ENCODE measurements around the gene SMPD3. TPM values are rescaled to one million over a fixed set of nuclear protein-coding genes. Genes with fewer than 3 reads are reported as not detected.

SMPD3 gene
- total and polyA plus RNA-seq, 2 experiments from 2014 or later, result 0.27 to 2.8 TPM

DNA sequence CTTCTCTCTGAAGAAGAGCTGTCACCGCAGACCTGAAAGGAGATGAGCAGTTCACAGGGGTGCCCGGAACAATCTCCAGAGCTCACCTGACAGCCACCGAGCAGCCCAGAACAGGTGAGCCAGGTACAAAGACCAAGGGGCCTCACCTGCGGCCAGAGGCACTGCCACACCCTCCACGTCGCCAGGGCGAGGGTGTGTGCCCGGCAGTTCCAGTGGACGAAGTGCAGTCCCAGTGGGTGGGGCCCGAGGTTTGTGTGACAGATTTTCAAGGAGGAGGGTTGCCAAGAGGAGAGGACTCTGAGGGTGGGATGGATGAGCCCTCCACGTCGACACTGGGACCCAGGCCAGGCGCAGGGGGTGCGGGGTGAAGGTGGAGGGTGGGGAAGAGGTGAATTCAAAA lies 61.7 kb downstream of the SMPD3 start:
- no peak overlapping the region for H3K4me3 ChIP-seq
- TF ChIP-seq, protein P1, sequence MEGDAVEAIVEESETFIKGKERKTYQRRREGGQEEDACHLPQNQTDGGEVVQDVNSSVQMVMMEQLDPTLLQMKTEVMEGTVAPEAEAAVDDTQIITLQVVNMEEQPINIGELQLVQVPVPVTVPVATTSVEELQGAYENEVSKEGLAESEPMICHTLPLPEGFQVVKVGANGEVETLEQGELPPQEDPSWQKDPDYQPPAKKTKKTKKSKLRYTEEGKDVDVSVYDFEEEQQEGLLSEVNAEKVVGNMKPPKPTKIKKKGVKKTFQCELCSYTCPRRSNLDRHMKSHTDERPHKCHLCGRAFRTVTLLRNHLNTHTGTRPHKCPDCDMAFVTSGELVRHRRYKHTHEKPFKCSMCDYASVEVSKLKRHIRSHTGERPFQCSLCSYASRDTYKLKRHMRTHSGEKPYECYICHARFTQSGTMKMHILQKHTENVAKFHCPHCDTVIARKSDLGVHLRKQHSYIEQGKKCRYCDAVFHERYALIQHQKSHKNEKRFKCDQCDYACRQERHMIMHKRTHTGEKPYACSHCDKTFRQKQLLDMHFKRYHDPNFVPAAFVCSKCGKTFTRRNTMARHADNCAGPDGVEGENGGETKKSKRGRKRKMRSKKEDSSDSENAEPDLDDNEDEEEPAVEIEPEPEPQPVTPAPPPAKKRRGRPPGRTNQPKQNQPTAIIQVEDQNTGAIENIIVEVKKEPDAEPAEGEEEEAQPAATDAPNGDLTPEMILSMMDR (IDR thresholded peaks at IDR 0.05; ENCODE audit: low read depth, low read length), result no peak
- peaks cover 12% of the 10 kb centered on the region for H3K4me1 ChIP-seq (ENCODE audit: low read depth)
- DNase-seq (ENCODE audit: low read depth in 1 of 2, low spot score in 1 of 2), result no peak
- no peaks in the 10 kb centered on the region for H3K27me3 ChIP-seq
- no peaks in the 10 kb centered on the region for H3K36me3 ChIP-seq
- no peak overlapping the region for H3K27ac ChIP-seq
- no peaks in the 10 kb centered on the region for H3K9me3 ChIP-seq (ENCODE audit: low read depth)

DNA sequence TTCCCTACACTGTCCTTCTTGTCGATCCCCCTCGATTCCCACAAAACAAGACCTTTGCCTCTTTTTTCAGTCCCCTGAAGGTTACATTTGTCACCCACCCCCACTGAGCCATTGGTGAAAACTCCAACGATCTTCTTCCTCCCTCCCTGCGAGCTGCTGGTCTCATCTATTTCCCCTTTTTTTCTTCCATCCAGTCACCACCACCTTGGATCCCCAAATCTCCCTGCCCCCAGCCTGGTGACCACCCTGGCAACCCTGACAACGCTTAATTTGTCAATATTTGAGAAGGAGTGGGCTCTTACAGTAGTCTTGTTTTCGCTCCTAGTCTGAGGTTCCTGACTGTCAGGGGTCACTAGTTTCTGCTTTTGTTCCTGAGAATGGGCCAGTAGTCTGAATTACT lies 62.9 kb downstream of the SMPD3 start:
- TF ChIP-seq, protein P1 (IDR thresholded peaks at IDR 0.05; ENCODE audit: low read depth, low read length), result no peak

DNA sequence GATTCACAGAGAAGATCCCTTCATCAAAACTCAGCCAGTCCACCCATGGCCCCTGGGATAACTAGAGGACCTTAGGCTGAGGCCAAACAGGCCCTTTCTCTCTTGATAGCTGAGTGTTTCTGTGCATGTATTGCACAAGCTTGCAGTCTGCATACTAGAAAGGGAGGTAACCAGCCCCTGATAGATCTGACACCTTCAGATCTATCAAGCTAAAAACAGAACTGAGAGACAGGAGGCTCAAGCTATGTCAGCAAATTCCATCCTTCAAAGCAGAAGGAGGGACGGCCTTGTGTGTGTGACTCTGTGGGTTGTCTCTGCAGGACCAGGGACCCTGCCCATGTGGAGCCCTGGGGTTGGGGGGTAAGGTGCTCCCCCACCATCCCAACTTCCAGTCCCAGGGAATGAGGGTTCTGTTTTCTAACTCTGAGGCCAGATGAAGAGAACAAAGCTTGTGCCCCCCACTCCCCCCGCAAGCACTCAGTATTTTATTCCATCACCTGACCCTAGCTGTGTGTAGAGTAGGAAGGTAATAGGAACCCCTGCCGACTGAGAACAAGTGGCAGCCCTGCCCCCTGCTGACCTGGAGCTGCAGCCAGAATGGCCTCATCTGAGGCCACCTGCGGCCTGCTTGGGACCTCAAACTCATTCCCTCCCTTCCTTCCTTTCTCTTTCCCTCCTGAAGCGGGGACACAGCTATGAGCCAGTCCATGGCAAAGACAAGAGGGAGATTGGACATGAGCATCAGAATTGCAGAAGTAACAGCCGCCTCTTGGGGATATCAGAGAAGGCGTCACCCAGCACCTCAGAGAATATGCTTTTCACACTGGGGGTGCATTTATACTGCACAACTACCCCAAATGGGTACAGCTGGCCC lies 63.8 kb downstream of the SMPD3 start:
- H3K27me3 ChIP-seq, result no peaks in the 10 kb centered on the region
- no peaks in the 10 kb centered on the region for H3K9me3 ChIP-seq (ENCODE audit: low read depth)
- H3K27ac ChIP-seq, result no peak overlapping the region
- H3K4me3 ChIP-seq, result no peak overlapping the region
- peak in 1 of 2 donors; percentile 36 for DNase-seq (ENCODE audit: low read depth in 1 of 2, low spot score in 1 of 2)
- H3K4me1 ChIP-seq (ENCODE audit: low read depth), result peaks cover 12% of the 10 kb centered on the region
- H3K36me3 ChIP-seq, result no peaks in the 10 kb centered on the region
- TF ChIP-seq, protein P1 (IDR thresholded peaks at IDR 0.05; ENCODE audit: low read depth, low read length), result no peak

More for the DNA sequence above, 62.9 kb downstream of the SMPD3 start:
- Histone ChIP-seq H3K36me3 (no peaks in the 10 kb centered on the region), H3K27ac (no peak overlapping the region), H3K9me3 (ENCODE audit: low read depth) (no peaks in the 10 kb centered on the region), H3K4me1 (ENCODE audit: low read depth) (peaks cover 12% of the 10 kb centered on the region), H3K27me3 (no peaks in the 10 kb centered on the region), H3K4me3 (no peak overlapping the region)
- DNase-seq (ENCODE audit: low read depth in 1 of 2, low spot score in 1 of 2), result no peak

DNA sequence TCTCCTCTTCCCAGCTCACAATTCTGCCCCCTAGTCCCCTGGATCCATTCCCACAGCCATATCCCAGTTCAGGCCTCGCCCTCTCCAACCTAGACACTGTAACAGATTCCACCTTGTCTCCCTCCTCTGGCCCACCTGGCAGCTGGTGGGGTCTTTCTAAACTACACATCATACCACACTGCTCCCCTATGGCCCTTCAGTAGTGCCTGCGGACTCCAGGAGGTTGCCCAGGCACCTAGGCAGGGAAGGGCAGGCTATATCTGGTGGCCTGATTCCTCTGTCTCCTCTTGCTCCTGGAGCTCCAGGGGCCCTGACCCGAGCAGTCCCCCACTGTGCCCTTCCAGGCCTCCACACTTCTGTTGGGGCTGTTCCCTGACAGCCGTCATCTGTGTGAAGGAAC lies 64.5 kb downstream of the SMPD3 start:
- H3K4me1 ChIP-seq (ENCODE audit: low read depth), result peaks cover 12% of the 10 kb centered on the region
- TF ChIP-seq, protein P1 (IDR thresholded peaks at IDR 0.05; ENCODE audit: low read depth, low read length), result no peak
- no peaks in the 10 kb centered on the region for H3K27me3 ChIP-seq
- H3K4me3 ChIP-seq, result no peak overlapping the region
- H3K9me3 ChIP-seq (ENCODE audit: low read depth), result no peaks in the 10 kb centered on the region
- DNase-seq (ENCODE audit: low read depth in 1 of 2, low spot score in 1 of 2), result no peak
- H3K36me3 ChIP-seq, result no peaks in the 10 kb centered on the region
- H3K27ac ChIP-seq, result no peak overlapping the region

DNA sequence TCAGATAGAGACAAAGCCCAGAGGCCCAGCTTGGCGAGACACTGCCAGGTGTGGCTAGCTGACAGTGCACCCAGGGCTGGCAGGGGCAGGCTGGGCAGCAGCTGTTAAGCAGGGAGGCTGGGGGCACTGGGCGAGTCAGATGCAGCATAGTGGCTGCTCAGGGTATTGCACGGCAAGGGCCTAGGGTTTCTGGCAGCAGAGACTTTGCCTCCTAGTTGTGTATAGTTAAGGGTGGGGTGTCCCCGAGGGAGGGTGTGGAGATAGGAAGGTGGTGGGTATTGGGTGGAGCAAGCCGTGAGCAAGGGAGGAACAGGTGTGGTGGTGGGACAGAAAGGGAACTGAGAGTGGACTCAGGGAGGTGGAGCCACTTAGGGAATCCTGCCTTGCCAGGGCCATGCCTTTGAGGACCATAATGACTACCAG lies 66.0 kb downstream of the SMPD3 start:
- no peak for DNase-seq (ENCODE audit: low read depth in 1 of 2, low spot score in 1 of 2)

More for the DNA sequence above, 66.0 kb downstream of the SMPD3 start:
- H3K9me3 ChIP-seq (ENCODE audit: low read depth), result no peaks in the 10 kb centered on the region
- peaks cover 12% of the 10 kb centered on the region for H3K4me1 ChIP-seq (ENCODE audit: low read depth)
- no peak overlapping the region for H3K4me3 ChIP-seq
- no peaks in the 10 kb centered on the region for H3K27me3 ChIP-seq
- no peaks in the 10 kb centered on the region for H3K36me3 ChIP-seq
- H3K27ac ChIP-seq, result no peak overlapping the region
- TF ChIP-seq, protein P1 (IDR thresholded peaks at IDR 0.05; ENCODE audit: low read depth, low read length), result peak; percentile 19
